Fibroblast of mammary gland (primary cell): ENCODE results near the gene ME3.
A peak's percentile ranks its signal among the peaks of the same experiment; 100 is the strongest.

Source experiments
- DNase-seq: peaks from one replicate; pipeline ENCODE4 v3.0.0-alpha.2; 2010; ENCODE audit warnings: low read depth
- H3K4me3 ChIP-seq: 2 replicates; pipeline ENCODE4 v1.5.1; 2011; ENCODE audit warnings: low read depth, mild to moderate bottlenecking, low read length, moderate library complexity; ENCODE audit not compliant: control insufficient read depth
- TF ChIP-seq, protein P1 (sequence below): conservative IDR thresholded peaks from 2 replicates; pipeline ENCODE4 v1.5.1; 2011; ENCODE audit warnings: low read depth, low read length, inconsistent platforms; ENCODE audit not compliant: control insufficient read depth, insufficient read depth

The ME3 gene

DNA sequence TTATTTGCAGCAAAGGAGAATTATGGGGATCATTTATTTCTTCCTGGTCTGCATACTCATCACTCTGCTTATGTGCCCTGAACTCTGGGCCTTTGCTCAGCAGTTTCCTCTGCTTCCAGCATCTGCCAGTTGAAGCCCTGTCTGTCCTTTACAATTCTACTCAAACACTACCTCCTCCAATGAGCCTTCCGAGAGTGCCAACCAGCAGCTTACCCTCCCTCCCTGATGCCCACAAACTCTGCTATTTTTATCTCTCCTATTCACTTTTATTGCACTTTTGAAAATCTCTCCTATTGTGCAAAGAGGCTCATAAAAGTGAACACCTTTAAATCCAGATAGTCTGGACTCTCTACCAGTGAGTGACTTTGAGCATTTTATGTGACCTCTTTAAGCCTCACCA, 3.6 kb upstream of the ME3 start:
- TF ChIP-seq, protein P1, sequence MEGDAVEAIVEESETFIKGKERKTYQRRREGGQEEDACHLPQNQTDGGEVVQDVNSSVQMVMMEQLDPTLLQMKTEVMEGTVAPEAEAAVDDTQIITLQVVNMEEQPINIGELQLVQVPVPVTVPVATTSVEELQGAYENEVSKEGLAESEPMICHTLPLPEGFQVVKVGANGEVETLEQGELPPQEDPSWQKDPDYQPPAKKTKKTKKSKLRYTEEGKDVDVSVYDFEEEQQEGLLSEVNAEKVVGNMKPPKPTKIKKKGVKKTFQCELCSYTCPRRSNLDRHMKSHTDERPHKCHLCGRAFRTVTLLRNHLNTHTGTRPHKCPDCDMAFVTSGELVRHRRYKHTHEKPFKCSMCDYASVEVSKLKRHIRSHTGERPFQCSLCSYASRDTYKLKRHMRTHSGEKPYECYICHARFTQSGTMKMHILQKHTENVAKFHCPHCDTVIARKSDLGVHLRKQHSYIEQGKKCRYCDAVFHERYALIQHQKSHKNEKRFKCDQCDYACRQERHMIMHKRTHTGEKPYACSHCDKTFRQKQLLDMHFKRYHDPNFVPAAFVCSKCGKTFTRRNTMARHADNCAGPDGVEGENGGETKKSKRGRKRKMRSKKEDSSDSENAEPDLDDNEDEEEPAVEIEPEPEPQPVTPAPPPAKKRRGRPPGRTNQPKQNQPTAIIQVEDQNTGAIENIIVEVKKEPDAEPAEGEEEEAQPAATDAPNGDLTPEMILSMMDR = no peak
- DNase-seq = no peak
- no peak overlapping the region for H3K4me3 ChIP-seq

DNA sequence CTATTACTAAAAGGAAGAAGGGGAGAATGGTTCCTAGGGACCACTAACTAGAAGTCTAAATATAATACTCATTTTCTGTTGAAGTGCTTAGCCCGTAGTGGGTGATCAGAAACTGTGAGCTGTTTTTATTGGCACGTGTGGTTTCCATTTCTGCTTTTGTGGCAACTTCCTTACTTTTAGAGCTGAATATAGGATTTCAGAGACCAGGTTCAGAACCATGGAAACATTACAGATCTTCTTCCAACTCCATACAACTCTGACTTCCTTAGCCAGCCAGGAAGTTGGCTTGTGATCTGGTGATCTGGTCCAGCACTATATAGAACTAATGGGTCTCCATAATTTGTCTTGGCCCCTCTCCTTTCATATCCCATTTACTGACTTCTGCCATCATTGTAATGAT, 2.6 kb upstream of the ME3 start:
- H3K4me3 ChIP-seq = no peak overlapping the region
- no peak for DNase-seq
- TF ChIP-seq, protein P1 = no peak

DNA sequence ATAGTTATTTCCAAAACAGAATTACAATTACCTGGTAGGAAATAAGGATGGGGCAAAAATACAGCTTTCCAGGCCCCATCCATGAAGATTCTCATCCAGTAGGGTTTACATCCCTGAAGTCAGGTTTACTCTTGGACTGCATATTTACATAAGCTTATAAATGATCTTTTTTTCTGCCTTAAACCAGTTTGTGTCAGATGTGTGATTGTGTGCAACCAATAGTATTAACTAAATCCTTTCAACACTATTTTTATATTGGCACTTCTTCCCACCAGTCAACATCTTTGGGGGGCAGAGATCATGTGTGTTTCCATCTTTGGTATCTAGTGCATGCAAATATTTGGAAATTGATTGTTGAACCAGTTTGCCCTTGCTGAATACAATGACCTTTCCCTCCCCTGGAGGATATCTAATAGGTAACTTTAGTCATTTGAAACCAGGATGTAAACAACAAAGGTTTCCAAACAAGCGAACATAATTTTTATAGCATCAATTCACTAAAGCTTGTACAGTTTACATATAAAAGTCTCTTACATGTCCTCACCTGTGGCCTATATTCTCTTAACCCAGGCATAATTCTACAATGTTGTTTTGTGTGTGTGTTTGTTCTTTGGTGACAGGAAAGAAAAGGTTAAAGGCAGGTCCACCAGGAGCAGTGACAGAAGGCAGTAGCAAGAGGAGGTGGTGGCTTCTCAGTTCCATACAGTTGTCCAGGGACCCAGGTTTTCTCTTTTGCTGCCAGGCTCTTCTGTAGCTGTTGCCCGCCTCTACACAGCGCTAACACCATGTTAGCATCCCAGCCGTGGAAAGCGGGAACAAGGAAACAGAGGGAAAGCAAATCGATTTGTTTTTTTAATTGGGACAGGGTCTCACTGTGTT, 1.7 kb upstream of the ME3 start:
- no peak for DNase-seq
- H3K4me3 ChIP-seq = no peak overlapping the region
- TF ChIP-seq, protein P1 = no peak

DNA sequence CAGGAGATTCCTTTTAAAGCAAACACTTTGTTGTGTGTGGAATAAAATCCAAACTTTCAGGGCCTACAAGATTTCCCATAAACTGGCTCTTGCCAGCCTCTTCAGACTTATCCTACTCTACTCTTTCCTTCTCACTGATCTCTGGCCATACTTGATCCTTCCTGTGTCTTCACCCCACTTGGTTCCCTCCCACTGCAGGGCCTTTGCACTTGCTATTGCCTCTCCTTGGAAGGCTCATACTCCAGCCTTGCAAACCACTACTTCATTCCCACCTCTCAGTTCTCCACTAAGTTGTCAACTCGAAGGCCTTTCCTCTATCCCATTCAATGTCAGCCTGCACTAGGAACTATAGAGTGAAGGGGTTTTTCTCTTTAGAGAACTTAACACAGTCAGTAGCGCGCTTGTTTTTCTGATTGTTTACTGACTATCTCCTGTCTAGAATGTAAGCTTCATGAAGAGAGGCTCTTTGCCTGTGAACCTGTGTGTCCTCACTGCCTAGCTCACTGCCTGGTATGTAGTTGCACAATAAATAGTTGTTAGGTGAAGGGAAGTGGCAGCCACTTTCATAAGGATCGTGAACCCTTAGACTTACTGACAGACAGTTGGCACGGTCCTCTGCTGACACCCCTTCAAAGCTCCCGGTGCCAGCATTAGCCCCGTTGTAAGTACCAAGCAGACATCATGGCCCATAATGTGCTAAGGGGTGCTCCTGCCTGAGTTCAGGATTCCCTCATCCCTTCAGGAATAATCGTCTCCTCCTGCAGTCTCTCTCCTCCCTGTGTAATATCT, 833 bp upstream of the ME3 start:
- H3K4me3 ChIP-seq = no peak overlapping the region
- TF ChIP-seq, protein P1 = no peak
- DNase-seq = no peak

DNA sequence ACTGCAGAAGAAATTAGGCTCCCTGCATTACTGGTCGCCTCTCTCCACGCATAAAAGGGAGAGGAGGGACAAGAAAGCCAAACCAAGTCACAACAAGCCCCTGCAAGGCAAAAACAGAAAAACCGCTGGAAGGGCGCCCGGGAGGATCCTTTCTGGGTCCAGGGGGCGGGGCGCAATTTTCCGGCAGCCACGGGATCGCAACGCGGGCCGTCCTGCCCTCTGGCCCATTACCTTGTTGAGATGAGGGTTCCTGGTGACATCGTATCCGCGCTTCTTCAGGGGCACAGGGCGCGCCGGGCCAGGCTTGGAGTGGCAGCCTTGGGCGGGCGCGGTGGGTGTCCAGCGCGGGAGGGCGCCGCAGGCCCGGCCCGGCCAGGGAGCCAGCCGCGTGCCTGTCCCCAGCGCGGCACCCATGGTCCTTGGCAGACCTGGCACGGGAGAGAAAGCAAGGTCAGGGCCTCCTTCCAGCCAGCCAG, 847 bp downstream of the ME3 start:
- peak; percentile 41 for DNase-seq
- H3K4me3 ChIP-seq = peak overlapping the region; percentile 67
- TF ChIP-seq, protein P1 = no peak

DNA sequence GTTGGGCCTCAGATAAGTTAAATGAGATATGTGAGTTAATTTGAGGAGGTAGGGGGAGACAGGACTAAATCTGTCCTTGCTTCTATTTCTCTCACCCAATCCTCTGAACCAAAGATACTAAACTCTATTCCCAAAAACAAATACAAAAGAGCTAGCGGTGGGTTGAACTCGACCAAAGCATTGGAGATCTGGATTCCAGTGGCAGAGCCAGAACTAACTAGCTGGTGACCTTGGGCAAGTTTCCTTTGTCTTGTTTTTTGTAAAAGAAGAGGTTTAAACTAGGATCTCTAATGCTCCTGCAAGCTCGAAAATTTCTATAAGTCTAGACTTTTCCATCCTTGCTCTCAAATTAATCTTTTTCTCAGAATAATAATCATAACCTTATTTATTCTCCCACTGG, 1.5 kb downstream of the ME3 start:
- no peak for DNase-seq
- TF ChIP-seq, protein P1 = no peak
- no peak overlapping the region for H3K4me3 ChIP-seq
